Amygdala (tissue), 56 donors: ENCODE data around the gene ZNF695.

Experiments used
- DNase-seq, 56 donors: peaks; one replicate each; lab custom pipeline; 2025; lab: John Stamatoyannopoulos, UW

ZNF695 gene

GRCh38 chr1:246959944-246960693 lies 47.7 kb downstream of the ZNF695 start:
- no peak for DNase-seq

GRCh38 chr1:246954126-246954525 lies 53.7 kb downstream of the ZNF695 start:
- peak in 1 of 56 donors; percentile 2 for DNase-seq

DNA sequence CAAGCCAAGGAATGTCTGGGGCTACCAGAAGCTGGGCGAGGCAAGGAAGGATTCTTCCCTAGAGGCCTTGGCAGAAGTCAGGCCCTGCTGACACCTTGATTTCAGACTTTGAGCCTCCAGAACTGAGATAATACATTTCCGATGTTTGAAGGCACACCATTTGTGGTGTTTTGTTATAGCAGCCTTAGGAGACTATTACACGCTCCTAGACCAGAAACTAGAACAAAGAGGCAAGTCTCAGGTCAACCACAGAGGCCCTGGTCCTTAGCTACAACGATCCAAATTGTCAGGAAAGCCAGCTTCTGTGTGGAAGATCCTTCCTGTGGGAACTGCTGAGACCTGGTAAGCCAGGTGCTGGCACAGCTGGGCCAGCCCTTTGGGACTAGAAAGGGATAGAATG lies 56.4 kb downstream of the ZNF695 start:
- no peak for DNase-seq

GRCh38 chr1:246949956-246950355 lies 57.9 kb downstream of the ZNF695 start:
- DNase-seq, result no peak

GRCh38 chr1:246947255-246947654 lies 60.6 kb downstream of the ZNF695 start:
- peak in 32 of 56 donors; percentile 4 to 76 (median 25) for DNase-seq

DNA sequence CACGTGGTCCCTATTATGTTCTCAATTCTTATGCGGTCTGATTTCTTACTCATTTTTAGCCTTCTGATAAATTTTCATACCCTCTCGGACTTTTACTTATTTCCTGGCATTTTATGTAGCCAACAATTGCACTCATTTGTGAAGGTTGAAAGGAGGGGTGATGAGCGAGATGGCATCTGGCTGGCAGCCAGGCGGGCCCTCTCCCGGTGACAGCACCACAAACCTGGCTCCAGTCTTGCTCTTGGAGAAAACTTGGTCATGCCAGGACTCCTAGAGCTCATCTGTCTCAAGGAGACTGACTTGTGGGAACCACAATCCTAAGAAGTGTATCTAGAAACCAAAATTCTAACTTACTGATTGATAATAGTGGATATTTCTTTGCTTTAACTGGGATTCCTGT lies 61.5 kb downstream of the ZNF695 start:
- no peak for DNase-seq
